ENCODE data around the gene SPOCK1.

The SPOCK1 gene

DNA sequence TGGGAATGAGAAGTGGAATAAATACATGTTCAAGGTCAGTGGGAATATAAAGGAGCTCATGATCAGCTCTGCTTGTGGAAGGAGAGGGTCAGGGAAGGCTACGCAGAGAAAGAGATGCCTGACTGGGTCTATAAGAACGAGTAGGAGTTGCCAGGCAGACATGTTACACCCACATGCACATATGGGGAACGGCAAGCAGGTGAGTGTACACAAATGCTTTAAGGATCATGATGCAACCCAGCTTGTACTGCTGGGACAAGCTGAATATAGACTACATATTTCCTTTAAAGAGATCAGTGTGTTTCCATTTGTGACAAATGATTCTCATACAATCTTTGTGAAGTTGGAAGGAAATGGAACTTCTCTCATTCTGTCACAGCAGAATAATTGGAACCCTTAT lies 141.7 kb downstream of the SPOCK1 start:
- DNase-seq: no peak

DNA sequence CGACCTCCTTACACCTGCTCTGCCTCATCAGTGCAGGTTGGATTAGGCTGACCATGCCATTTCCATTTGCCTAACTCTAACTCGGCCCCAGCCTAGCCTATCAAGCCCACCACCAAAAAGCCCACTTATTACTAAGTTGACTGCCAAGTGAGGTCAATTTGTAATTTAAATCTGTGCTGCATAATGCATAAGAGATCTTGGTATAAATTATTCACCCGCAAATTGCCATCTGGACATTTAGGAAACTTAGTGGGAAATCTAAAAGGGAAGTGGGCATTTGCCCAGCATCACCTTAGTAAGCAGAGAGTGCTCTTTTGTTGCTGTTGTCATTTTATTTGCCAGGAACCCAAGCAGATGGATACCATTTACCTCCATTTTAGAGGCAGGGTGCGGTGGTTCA lies 143.0 kb downstream of the SPOCK1 start:
- no peak for DNase-seq

DNA sequence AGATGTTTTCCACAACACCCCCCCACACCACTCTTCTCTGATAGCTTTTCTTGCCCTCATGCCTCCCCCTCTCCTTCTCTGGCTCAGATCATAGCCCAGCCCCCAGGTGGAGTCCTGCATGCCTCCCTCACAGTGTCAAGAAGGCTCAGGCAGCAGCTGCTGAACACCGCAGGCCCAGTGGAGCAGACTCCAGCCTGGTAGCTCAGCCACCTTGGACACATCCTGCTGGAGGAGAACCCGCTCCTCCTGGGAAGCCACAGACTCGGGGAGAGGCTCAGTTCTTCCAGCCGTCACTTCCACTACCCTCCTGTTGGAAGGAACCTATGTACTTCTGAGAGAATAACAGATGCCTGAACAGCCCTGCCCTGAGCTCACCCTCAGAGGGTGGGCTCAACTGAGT lies 143.4 kb downstream of the SPOCK1 start:
- DNase-seq: no peak

DNA sequence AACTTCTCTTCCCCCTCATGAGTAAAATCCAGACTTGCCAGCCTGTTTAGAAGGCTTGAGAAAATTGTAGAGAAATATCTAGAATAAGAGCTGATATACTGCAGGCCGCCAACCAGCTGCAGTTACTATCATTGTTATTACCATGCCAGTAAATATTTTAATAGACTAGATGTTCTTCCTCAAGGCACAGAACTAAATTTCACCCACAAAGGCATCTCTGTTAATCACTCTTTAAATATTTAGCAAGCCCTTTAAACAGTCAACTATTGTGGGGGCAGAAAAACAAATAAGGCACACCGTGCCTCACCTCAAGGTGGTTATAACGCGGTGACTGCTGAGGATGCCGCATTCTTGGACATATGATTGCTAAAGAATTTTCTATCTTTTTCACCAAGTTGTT lies 147.0 kb downstream of the SPOCK1 start:
- no peak for DNase-seq

DNA sequence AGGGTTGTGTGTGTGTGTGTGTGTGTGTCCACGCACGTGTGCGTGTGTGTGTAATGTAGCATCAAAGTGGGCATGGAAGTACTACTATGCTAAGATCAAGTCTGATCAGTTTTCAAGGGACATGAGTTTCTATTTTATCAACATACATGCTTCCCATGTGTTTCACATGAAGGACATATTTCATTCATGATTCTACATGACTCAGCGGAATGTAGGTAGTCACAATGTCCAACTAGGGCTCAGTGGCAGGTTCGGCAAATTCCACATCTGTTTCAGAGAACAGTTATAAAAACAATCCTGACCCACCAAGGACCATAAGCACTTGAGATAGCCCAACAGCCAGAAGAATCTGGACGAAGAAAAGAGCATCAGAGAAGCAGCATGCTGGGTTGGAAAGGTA lies 148.3 kb downstream of the SPOCK1 start:
- DNase-seq: no peak

DNA sequence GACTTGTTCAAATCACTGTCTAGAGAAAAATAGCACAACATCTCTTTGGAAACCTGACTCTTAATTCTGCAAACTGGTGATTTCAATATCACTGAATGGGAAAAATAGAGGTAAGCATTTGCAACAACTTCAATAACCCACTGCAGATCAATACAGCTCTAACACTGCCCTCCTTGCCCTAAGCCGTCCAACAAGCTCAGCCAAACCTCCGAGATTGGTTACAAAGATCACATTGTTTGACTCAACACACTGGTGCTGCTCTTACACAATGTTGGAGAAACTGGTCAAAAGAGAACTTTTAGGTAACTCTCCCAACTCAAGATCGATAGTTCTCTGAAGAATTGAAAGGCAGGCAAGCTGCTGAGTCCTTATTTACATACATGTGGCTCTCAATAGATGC lies 150.4 kb downstream of the SPOCK1 start:
- no peak for DNase-seq

DNA sequence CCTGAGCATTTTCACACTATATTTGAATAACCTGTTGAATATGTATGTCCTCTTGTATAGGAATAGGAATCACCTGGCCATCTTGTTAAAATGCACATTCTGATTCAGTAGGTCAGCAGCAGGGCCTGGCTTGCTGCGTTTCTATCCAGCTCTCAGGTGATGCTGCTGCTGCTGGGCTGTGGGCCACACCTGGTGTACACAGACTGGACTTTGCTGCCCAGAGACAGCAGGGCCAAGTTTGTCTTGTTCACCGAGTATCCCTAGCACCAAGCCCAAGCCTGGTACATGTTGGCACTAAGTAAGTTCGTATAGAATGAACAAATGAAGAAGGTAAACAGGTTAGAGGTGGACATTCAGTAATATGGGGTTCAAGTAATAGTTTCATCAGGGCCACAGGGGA lies 151.3 kb downstream of the SPOCK1 start:
- no peak for DNase-seq

DNA sequence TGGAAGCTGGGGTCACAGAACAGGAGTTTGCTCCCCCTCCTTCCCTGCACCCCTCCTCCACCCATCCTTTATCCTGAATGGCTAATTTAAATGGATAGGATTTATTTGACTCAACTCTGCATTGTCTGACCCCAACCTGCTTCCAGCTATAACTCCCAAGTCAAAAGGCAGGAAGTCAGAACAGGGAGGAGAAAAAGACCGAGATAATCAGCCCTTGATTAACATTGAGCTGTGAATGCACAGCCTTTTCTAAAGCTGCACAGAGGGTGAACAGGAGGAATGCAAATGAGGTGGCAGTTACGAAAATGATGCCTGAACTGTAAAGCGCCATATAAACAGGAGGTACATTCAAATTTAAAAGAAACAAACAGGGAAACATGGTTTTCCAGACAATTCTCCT lies 152.8 kb downstream of the SPOCK1 start:
- DNase-seq: no peak

DNA sequence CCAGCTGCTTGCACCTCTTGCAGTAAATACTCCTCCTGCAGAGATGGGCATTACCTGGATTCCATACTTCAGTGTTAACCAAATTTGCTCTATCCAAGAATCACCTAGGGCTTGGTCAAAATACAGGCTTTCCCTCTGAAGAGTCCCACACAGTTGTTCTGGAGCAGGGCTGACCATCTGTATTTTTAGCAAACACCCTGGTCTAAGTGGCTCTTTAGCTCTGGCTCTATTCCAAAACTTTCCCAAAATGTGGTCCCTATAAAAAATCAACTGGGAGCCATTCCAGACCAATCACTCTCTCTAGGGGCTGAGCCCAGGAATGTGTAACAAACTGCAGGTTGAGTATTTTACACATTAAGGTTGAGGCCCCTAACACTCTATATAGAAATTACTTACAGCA lies 153.7 kb downstream of the SPOCK1 start:
- no peak for DNase-seq

DNA sequence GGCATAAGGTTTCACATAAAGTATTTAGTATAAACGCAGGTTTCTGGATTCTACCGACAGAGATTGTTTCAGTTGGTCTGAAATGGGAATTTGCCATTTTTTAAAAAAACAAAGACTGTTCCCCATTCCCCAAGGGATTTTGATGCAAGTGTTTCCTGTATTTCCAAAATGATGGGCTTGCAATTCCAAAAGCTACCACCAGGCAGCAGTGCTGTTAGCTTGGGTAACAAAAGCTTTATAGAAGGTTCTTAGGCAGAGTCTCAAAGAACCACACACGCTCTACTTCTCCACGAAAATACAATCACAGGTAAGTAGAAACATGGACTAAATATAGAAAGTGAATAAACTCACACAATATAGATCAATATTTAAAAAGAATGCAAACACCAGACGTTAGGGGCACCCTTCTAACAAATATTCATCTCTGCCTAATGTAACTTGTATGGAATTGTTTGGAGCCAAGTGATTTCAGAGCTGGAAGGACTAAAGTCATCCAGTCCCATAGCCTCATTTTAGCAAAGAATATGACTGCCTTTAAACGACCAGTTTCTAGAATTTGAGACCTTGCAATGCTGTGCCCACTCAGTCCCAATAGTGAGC lies 154.3 kb downstream of the SPOCK1 start:
- DNase-seq: peak; percentile 44

DNA sequence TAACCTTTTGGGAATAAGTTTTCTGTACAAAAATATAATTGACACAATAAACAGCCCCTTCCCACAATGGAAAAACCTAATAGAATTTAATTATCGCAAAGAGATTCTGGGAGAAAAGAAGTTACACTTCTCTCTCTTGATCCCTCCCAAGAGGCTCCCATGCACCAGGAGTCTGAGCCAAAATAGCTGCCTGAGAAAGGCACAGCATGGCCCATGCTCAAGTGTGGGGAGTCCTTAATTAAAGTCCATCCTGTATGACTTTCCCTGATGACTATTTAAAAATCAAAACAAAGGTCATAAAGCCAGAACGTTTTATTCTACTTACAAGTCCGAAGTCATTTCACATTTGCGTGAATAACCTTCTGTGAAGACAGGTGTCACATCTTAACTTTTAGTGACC lies 155.1 kb downstream of the SPOCK1 start:
- DNase-seq: no peak

DNA sequence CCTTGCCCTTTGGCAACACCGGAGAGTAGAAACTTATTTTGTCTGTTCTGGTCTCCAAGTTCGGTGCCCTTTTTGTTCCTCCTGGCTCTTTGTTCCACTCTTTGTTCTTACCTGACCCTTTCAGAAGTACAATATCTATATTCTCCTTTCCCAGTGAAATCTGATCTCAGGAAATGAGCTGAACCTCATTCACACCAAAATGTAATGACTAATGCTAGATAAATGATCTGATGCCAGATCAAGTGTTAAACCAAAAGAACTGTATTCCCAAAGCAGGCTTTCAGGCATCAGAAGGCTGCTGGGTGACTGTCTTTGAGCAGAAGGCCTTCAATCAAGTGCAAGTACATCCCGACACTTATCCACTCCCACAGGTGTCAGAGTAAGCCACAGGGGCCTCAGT lies 156.4 kb downstream of the SPOCK1 start:
- DNase-seq: no peak

DNA sequence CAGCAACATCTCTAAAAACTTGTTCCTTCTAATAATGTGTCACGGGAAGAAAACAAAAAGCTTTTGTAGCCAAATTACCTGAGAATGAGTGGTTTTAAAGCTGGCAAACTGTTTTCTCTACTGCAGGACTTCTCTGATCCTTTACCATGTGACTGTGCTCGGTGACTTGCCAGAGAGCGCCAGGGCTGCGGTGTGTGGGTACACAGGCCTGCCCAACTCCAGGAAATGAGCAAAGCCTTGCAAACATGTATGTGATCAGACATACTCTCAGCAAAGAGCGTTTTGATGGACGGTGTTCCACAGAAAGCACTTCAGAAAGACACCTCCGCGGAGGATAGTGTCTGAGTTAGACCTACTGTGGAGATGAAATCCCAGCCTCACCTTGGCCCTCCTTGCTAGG lies 157.3 kb downstream of the SPOCK1 start:
- no peak for DNase-seq

DNA sequence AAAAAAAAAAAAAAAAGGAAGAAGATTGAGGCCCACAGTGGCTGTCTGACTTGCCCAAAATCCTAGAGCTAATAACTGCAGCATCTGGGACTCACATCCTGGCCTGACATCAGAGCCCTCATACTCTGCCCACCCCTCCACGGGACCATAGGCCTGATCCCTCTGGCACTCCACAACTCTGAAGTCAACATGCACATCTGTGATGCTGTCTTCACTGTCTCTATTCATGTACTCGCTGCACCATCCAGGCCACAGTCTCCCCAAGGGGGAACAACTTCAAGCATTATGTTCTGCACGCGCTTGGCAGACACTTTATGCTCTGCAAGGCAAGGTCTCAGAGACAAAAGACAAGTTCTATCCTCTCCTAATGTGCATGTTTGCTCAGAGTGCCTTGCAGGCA lies 158.2 kb downstream of the SPOCK1 start:
- DNase-seq: no peak

DNA sequence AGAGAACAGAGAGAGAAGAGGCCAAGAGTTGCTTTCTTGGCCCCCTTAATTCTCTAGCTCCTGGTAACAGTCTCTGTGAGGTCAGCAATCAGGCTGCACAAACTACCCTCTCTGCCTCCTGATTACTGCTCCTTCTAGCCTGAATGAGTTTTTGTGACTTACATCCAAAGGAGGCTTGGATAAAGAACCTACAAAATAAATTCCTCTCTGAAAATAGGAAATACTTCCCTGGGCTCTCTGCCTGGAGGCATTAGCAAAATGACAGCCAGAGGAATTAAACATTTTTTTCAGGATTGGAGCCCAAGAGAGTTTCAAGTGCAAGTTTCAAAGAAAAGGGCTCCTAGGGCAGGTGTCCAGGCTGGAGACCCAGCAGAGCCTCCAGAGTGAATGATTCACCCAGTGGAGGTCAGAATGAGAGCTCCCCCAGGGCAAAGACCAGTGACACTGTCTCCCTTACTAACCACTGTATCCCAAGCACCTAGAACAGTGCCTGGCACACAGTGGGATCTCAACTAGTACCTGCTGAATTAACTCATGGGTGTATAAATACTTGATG lies 162.5 kb downstream of the SPOCK1 start:
- DNase-seq: no peak

DNA sequence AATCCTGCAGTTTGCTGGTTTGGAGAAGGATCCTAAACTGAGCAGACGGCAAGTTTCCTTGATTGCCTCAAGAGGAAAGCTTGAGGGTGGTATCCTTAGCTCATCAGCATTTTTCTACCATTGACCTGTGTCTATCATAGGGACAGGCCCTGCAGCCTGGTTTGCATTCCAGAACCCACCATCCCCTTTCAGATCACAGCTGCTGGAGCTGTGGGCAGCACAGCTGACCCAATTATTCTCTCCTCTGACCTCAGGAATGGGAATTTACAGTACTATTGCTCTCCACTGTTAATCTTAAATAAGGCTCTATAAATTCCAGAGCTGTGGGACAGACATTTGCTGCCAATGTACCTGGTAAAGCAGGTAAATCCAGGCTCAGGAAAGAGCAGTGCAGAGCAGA lies 163.0 kb downstream of the SPOCK1 start:
- no peak for DNase-seq

DNA sequence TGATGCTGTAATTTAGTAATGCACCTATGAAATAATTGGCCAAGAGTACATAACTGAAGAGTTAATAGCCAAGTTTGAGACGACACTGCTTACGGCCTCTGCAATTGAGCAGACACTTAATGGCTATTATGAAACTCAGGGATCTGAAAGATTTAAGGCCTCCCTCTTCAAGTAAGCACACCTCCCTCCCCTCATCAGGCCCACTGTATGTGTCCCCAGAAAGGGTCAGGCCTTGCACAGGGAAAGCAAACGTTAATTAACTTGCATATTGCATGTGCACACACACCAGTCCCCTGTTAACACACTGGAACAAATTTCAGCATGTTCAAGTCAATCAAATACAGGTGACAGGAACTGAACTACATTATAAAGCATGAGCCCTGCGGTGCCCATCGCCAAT lies 163.6 kb downstream of the SPOCK1 start:
- no peak for DNase-seq

DNA sequence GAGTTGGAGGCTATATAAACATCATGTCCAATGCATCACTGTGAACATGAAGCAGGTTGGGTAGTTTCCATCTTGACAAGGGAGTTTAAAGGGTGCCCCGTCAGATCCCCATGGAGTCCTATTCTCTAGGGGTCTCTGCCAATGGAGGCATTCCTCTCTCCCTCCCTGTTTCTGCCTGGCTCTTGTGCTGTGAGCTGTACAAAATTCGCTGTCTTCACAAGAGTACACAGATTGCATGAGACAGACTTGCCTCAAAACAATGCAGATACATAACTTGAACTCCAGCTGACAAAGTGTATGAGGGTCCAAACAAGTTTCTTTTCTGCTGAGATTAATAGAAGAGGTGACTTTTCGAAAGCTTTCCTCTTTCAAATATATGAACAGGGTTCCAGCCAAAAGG lies 165.2 kb downstream of the SPOCK1 start:
- DNase-seq: no peak

DNA sequence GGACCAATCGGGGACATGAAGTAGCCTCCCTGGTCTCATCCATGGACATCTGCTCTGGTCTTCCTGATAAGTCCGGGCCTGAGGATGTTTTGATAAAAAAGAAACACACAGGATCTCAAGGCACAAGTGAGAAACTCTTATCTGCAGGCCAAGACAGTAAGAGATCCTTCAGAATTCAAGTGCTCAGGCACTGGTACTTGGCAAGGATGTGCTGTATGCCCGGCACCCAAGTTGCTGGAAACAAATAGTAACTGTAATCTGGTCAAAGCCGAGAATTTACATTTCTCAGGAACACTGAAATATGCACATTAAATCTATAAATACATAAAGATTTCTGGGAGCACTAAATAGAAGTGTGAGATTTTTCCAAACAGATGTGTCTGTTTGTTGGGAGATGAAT lies 165.7 kb downstream of the SPOCK1 start:
- no peak for DNase-seq

DNA sequence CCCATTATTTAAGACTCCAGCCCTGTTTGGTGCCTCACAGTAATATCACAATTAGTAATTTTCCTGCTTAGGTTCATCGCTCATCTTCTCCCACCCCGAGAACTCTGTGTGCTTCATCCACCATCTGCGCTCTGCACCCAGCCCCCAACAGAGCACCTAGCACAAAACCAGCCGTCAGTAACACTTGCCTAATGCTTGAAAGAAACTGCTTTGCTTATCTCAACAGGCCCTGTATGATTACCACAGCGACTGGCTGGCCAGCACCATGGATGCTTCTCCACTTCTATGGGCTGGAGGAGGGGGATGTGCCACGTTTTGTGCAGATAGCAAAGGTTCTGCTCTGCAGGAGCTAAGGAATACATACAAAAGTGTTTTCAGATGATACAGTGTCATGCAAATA lies 166.8 kb downstream of the SPOCK1 start:
- no peak for DNase-seq

DNA sequence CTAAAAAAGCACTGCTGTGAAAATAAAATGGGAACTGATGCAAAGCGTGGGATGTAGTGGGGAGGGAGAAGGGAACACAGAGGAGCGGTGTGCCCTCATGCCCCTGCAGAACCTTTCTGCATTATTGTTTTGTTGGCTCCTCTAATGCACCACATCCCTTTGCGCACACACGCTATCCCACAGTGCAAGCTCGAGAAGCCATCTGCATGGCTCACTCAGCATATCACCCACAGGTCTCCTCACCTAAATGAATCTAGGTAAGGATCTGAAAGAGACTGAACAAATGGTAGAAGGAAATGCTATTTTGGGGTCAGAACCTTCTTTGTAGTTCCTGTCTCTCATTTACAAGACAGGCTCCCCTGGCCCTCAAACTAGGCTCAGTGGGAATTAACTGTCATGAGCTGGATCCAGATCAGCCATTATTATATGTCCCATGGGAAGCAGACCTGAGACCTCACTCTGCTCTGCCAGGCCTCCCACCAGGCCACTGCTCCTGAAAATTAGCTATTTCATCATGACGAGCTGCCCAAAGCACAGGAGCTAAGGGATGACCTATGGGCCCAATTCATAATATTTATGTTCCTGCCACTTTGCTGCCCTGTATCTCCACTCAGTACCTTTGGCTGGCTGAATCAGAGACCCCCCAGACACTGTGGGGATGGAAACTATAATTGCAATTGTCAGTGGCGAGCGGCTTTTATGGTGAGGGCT lies 169.4 kb downstream of the SPOCK1 start:
- DNase-seq: no peak

DNA sequence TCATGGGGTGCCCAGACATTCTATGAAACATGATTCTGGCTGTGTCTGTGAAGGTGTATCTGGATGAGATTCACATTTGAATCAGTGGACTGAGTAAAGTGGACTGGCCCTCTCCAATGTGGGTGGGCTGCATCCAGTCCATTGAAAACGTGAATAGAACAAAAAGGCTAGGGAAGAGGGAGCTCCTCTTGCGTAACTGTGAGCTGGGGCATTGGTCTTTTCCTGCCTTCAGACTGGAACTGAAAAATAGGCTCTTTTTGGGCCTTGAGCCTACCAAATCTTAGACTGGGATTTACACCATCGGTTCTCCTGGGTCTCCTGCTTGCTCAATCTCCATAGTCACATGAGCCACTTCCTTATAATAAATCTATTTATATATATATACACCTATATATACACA lies 170.1 kb downstream of the SPOCK1 start:
- DNase-seq: no peak

DNA sequence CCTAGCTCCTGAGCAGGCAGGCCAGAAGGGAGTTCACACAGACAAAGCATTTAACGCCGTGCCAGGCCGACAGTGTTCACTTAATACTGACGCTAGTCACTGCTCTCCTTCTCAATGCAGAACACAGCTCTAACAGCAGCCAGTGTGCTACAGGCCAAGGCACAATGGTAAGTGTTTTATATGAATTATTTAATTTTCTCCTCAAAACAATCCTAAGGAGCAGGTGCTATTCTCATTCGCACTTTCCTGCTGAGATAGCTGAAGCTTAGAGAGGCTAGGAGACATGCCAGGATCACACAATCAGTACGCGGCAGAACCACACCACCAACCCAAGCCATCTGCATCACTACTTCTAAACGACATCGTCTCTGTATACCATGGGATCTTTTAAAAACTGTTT lies 170.7 kb downstream of the SPOCK1 start:
- no peak for DNase-seq

DNA sequence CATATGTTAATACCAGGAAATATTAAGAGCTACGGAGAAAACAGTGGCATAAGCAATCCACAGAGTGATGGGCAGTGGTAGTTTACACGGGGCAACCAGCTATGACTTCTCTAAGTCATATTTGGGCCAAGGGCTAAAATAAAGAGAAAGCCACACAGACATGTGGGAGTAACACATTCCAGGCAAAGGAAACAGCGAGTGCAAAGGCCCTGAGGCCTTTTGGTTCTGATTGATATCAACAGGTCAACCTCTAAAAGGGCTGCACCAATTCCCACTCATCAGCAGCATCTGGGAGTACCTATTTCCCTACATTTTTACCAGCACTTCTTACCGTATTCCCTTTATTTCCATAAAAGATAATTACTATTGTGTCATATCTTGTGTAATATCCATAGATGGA lies 173.4 kb downstream of the SPOCK1 start:
- DNase-seq: no peak

Data from stimulated activated CD4-positive, alpha-beta T cell treated with anti-CD3 and anti-CD28 coated beads, Interleukin-15, amount 100 ng/mL, for 24 hours (primary cell).